GDM1 (cell line): ENCODE data around the gene DISP2.

Source experiments
- DNase-seq: peaks from one replicate; lab custom pipeline; 2025; lab: John Stamatoyannopoulos, UW

The DISP2 gene

GRCh38 chr15:40363611-40364010, 5.6 kb downstream of the DISP2 start:
- no peak for DNase-seq

GRCh38 chr15:40364251-40364650, 6.2 kb downstream of the DISP2 start:
- no peak for DNase-seq

GRCh38 chr15:40365016-40365415, 7.0 kb downstream of the DISP2 start:
- no peak for DNase-seq

- DNase-seq: no peak
Measured at GRCh38 chr15:40365624-40366456, 7.8 kb downstream of the DISP2 start.

GRCh38 chr15:40366457-40367370, 8.7 kb downstream of the DISP2 start:
- DNase-seq: no peak

- DNase-seq: no peak
Measured at GRCh38 chr15:40367371-40367685, 9.3 kb downstream of the DISP2 start.

- peak; percentile 94 for DNase-seq
Measured at GRCh38 chr15:40367686-40368611, 9.9 kb downstream of the DISP2 start.

GRCh38 chr15:40368719-40369473, 10.9 kb downstream of the DISP2 start:
- no peak for DNase-seq

GRCh38 chr15:40369474-40369869, 11.5 kb downstream of the DISP2 start:
- no peak for DNase-seq

GRCh38 chr15:40369971-40370370, 12.0 kb downstream of the DISP2 start:
- DNase-seq: no peak

- no peak for DNase-seq
Measured at GRCh38 chr15:40372981-40373380, 15.0 kb downstream of the DISP2 start.

GRCh38 chr15:40377606-40378005, 19.6 kb downstream of the DISP2 start:
- DNase-seq: no peak

- DNase-seq: no peak
Measured at GRCh38 chr15:40379374-40379773, 21.4 kb downstream of the DISP2 start.

- DNase-seq: no peak
Measured at GRCh38 chr15:40379853-40380252, 21.8 kb downstream of the DISP2 start.

GRCh38 chr15:40380636-40381035, 22.6 kb downstream of the DISP2 start:
- DNase-seq: no peak

GRCh38 chr15:40381818-40382529, 24.0 kb downstream of the DISP2 start:
- DNase-seq: no peak

- DNase-seq: peak; percentile 79
Measured at GRCh38 chr15:40382580-40383456, 24.8 kb downstream of the DISP2 start, which contains the start of gene KNSTRN. TSS of gene KNSTRN (plus strand) at chr15:40382721. CDS start at chr15:40382836, 115 bp downstream.

- DNase-seq: no peak
Measured at GRCh38 chr15:40386480-40386879, 28.5 kb downstream of the DISP2 start.
